HG03108 (cell line): ENCODE results near the gene POLD2.

Source experiments
- ATAC-seq: cut with Tn5 transposase; IDR thresholded peaks from one replicate; pipeline ENCODE4 v1.9.1; 2021; ENCODE audit warnings: moderate library complexity; ENCODE audit not compliant: unreplicated experiment

POLD2 gene

DNA sequence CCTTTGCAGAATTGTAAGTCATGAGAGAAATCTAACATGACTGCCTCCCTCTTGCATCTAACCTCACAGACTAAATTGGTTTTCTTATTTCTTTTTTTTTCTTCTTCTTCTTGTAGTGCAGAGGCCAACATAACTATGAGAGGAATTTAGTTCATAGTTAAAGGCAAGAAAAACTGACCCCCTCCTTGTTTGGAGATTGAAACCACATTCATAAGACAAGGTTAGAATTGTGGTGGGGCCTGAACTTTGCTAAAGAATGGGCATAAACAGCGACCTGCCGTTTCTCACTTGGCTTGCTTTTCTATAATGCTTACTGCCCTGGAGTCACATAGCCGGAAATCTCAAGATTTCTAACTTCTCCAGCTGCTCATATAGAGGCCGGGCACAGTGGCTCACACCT lies 38.6 kb downstream of the POLD2 start:
- no peak for ATAC-seq

- ATAC-seq: no peak
Observed at GRCh38 chr7:44083796-44084195, 39.6 kb downstream of the POLD2 start.

GRCh38 chr7:44082541-44083207 lies 40.7 kb downstream of the POLD2 start:
- ATAC-seq: peak; percentile 92

- ATAC-seq: no peak
Observed at GRCh38 chr7:44081266-44081748, 42.0 kb downstream of the POLD2 start.

GRCh38 chr7:44080686-44081265 lies 42.6 kb downstream of the POLD2 start:
- ATAC-seq: no peak

DNA sequence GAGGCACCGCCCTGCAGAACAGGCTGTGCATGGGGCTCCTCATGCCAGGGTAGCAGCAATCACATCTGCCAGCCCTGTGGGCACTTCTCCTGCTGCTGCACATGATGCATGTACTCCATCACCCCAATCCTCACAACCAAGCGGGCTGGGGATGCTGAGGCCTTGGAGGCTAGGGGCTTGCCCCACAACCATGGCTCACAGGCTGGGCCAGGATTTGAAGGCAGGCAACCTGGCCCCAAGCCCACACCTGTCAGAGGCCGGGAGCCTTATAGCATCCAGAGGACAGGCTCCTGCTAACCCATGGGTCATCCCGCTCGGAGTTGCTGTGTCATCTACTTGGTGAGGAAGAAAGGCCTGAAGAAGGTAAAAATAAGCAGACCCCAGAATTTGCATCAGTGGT lies 43.2 kb downstream of the POLD2 start:
- no peak for ATAC-seq

- no peak for ATAC-seq
Observed at GRCh38 chr7:44079331-44080021, 43.9 kb downstream of the POLD2 start.

DNA sequence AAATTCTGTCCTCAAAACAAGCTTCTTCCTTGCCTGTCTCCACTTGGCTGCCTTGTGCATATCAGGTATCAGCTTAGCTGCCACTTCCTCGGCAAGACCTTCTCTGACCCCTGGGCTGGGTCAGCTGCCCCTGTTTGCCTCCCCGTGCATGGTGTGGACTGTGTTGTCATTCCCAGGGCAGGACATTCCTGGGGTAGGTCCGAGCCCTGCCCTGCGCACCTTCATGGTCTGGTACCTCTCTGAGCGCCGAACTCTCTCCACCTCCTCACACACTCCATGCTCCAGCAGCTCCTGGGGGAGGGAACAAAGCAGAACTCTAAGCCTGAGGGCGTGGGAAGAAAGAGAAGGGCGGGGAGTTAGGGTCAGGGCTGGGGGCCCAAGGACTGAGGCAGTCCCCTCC lies 44.8 kb downstream of the POLD2 start:
- ATAC-seq: no peak

GRCh38 chr7:44077681-44078091 lies 45.7 kb downstream of the POLD2 start:
- no peak for ATAC-seq

DNA sequence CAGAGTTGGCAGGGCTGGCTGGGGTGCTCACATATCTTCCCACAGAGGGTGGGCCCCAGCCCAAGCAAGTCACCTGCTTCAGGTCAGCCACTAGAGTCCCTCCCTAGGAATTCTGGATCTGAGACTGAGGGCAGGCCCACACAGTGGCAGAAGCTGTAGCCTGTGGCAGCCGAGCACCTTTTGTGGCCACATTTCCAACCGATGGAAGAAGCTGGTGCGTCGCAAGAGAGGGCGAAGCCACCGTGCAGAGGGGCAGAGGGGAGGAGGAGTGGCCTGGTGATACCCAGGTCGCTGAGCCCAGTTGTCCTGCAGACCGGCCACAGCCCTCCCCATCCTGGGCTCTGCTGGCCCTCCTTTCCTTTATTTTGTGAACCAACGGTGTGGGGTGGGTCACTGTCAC lies 46.3 kb downstream of the POLD2 start:
- ATAC-seq: no peak

- no peak for ATAC-seq
Observed at GRCh38 chr7:44076101-44076895, 47.0 kb downstream of the POLD2 start.

DNA sequence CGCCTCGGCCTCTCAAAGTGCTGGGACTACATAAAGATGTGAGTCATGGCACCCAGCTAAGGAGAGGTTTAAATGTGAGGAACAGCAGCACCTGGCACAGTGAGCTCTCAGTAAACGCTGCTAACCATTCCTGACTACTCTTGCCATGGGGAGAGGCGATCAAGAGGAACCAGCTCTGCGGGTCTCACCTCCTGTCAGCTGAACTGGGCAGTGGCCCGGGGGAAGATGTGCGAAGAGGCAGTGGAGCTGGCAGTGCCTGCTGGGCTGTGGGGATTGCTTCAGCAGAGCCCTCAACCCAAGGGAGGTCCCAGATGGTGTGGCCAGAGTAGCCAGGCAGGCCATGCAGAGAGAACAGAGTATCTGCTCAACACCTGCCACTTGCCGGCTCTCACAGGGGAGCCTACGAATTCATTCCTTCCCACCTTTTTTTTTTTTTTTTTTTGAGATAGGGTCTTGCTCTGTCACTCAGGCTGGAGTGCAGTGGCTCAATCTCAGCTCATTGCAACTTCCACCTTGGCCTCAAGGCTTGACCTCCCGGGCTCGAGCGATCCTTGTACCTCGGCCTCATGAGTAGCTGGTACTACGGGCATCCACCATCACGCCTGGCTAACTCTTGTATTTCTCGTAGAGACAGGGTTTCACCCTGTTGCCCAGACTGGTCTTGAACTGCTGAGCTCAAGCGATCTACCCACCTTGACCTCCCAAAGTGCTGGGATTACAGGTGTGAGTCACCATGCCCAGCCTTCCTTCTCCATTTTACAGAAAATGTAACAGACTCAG lies 47.9 kb downstream of the POLD2 start:
- ATAC-seq: no peak

DNA sequence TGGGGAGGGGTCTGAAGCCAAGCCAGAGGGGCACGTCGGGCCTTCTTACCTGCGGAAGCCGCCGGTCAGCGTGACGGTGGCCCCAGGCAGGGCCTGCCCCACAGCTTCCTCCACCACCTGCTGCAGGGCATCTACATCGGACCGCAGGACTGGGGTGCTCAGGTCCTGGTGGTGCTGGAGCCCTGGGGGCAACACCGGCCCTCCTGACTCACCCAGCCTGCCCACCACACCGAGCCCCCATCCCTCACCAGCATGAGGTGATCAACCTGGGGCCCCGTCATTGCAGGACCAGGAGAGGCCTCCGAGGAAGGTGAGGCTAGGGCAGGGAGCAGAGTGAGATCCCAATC lies 49.0 kb downstream of the POLD2 start:
- peak; percentile 4 for ATAC-seq

DNA sequence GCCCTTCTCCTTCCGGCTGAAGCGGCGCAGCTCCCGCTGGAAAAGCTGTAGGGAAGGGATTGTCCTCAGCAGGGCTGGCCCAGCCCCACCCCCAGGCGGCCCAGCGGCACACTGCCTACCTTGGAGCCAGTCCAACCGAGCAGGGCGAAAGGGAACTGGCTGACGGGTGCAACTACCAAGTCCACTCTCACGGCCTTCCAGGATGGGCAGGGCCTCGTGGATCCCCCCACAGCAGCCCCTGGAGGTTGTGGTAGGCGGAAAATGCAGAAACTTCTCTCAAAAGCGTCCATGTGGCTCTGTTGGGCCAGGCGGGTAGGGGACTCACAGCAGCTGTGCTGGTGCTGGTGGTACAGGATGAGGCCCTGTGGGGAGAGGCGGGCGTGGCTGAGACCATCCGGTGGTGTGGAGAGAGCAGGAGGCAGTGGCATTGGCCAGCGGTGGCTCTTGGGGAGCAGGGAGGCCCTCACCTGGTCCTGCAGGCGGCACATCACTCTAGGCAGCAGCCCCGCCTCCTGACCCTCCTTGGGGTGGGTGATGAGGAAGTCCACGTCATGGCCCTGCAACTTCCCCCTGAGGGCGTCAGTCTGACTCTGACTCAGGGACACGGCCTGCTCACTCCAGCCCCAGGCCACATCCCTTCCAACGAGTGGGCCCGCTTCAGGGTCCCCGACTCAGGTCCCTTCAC lies 49.5 kb downstream of the POLD2 start:
- peak; percentile 62 for ATAC-seq

DNA sequence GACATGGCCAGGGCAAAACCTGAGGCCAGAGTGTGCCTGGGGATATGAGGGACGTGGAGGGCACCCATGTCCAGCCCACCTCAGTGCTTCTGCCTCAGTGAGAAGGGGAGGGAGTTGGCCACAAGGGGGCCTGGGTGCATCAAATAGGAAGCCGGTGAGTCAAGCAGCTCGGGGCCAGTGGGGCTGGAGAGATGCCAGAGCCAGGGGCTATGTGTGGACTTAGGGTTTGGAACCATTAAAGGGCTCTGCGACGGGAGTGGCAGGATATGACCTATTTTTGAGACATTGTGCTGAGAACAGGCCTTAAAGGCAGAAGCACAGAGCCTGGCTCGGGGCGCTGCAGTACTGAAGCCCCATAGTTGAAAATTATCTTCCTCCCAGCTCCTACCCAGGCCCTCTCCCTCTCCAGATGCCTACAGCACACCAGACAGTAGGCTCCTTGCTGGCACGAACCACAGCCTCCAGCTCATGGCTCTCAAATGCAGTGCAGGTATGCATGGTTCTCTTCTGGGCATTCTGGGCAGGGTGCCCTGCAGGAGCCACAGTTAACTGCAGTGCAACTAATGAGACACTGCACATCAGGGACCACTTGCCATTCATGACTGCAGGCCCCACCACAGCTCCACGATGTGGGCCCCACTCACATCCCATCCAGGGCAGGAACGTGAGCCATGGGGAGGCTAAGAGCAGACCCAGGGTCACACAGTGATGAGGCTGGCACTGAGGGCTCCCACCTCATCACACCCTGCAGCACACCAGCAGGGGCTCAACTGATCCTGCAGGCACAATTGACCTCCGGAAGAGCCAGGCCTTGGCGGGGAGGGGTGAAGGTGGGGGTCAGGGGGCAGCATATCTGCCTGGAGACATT lies 50.8 kb downstream of the POLD2 start:
- no peak for ATAC-seq

DNA sequence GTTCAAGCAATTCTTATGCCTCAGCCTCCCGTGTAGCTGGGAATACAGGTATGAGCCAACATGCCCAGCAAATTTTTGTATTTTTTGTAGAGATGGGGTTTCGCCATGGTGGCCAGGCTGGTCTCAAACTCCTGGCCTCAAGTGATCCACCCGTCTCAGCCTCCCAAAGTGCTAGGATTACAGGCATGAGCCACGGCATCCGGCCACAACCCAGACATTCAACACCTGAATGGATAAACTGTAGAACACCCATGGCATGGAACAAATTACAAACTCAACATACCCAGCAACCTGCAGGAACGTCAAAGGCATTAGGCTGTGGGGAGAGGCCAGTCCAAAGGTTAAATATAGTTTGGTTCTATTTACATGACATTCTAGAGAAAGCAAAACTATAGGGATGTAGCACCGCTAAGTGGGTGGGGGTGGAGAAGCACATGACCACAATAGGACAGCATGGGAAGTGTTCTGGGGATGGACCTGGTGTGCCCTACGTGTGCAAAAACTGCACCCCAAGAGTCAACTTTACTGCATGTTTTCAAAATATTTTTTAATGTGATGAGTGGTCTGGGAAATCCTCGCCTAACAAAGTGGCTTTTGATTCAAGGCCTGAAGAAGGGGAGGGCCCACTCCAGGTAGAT lies 51.5 kb downstream of the POLD2 start:
- no peak for ATAC-seq

DNA sequence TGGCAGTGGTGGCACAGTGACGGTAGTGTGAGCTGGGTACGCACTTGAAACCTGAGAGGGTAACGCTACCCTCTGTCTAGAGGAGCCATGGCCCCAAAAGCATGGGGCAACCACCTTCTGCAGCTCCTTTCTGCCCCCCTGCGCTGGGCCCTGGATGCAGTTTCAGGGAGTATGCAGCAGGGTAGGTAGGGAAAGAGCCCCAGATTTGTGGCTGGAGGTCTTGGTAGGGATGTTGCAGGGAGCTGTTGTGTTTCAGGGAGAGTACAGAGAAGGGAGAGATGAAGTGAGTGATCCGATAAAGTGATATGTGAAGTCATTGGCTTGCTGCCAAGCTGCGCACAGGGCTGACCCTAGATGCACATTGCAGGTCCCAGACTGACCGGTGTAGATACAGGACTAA lies 55.3 kb downstream of the POLD2 start:
- ATAC-seq: no peak

- no peak for ATAC-seq
Observed at GRCh38 chr7:44067064-44067951, 56.0 kb downstream of the POLD2 start.
